Ramos (cell line): ENCODE measurements around the gene RPL29.

ENCODE experiments used
- in situ Hi-C: fragments of 300-500 bp; cut with MboI; formaldehyde crosslinking; loops from one replicate; pipeline ENCODE4 v1.14.3; 2022; ENCODE audit warnings: low sequenced_read_pairs; ENCODE audit not compliant: unreplicated experiment

The RPL29 gene

GRCh38 chr3:52028572-52028971 is 32.9 kb upstream of the RPL29 start:
- in situ Hi-C loops: no loop called here

- in situ Hi-C loops: no loop called here
Observed at GRCh38 chr3:52026041-52026440, 30.3 kb upstream of the RPL29 start.

DNA sequence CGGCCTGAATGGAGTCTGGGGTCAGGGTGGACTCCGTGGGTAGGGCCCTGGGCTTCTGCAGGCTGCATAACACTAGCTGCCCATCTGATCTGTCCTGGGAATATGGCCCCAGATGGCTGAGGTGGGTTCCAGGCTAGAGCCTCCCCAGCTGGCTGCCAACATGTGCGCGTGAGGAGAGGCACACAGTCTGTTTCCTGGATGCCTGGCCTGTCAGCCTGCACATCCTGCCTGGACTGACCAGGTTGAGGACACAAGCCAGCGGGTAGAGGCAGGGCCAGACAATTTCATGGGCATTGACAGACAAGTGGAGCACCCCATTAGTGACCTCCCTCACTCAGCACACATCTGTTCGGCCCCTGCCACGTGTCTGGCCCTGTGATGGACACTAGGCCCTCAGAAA is 29.8 kb upstream of the RPL29 start:
- in situ Hi-C loops: no loop called here

DNA sequence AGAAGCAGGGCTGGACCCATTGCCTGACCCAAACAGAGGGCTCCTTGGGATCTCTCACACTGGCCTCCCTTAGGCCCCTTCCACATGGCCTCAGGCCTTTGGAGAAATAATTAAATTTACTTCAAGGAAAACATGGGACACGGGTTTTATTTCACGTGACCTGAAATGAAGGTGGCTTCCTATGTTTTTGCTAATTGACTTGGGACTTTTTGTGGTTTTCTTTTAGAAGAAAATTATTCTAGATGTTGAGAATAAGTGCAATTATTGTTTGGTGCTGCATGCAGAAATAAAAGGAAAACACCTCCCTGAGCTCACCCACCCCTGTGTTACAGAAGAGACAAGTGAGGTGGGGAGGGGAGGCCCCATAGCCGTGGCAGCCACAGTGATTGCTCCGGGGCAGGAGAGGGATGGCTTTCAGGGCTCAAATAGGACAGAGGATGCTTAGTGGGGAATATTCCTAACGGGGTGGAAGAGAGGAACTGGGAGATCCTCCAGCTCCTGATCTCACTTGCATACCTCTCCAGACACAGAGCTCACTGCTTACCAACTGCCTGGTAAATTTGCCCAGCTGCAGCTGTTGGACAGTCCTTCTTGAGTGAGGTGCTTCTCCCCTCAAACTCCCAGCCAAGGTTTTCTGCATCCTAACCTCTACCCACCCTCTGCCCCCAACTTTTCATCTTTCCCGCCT is 29.2 kb upstream of the RPL29 start:
- in situ Hi-C loops: no loop called here

DNA sequence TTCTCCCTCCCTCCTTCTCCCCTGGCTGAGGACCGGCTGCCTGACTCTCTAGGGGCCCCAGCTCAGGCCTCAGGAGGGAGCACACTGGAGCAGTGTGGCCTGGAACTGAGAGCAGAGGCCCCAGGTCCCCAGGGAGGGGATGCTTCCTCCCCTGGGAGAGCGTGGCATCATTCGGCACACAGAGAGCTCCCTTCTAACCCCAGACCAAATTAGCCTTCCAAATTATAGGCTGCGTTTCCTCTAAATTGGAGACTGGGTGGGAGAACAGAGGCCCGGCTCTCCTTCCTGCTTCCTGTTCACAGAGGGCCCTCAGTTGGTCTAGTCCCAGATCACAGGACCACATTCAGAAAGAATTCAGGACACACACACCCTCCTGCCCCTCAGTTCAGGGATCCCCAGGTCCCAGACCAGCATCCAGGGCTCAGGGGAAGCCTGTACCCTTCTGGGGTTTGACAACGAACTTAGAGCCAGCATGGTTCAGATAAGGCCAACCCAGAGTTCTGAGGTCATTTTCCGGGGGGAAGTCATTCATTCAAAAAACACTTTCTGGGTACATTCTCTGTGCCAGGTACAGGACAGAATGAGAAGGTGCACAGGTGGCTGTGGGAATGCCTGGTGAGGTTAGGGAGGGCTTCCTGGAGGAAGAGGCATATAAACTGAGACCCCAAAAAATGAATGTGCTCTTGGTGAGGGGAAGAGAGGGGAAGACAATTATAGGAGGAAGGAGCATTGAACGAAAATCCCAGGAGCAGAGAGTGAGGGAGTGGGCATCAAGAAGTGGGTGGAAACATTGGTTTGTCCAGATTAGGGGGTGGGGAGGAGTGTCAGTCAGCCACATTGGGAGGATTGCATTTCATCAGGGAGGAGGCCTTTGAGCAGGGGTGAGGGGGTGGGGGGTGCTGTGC is 28.4 kb upstream of the RPL29 start:
- in situ Hi-C loops: no loop called here

DNA sequence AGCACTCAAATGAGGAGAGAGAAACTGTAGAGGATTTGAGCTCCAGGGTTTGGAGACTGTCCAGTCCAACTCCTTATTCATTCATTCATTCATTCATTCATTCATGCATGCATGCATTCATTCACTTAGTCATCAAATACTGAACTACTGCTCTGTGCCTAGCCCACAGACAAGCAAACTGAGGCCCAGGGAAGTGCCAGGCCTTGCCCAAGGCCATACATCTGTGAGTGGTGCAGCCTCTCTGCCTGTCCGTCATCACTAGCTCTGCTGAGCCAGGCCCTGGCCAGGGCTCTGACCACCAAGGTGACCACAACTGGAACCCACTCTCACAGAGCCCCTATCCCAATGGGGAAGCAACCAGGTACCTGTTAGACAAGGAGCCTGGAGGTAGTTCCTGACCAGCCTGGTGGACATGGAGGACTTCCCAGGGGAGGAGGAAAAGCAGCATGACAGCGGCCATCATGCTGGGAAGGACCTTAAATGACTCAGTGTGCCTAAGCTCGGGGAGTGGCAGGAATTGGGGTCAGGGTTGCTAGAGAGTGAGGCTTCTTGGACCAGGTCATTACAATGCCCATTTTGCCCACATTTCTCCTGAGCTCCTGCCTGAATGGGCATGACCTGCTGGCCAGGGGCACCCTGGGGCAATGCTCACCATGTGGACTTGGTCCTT is 27.5 kb upstream of the RPL29 start:
- in situ Hi-C loops: no loop called here

DNA sequence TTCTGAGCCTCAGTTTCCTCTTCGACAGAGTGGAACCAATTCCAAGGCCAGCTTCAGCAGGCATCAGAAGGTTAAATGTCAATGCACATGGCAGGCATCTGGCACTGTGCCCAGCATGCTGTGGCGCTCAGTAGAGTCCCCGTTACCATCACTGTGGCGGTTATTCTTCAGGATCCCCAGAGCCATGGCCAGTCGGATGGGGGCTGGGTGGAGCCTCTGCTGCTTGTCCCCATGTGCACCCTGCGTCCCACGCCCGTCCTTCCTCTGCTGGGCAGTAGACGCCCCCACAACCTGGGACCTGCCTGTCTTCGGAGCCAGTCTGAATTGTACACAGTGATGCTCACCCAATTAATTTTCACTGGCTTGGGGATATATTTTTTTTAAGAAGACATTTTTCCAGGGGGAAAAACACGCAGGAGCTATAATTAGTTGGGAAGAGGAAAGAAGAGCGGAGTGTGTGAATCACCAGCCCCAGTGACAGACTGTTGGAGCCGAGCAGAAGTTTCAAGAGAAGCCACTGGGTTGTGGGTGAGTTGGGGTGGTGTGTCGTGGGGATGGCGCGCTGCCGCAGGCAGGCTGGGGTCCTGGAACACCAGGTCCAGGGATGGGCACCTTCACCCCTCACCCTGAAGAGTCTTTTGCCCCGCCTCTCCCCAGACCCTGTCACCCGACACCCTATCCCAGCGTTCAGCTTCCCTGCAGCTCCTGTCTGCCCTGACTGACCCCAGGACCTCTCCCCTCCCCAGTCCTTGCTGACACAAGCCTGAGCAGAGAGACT is 26.8 kb upstream of the RPL29 start:
- in situ Hi-C loops: no loop called here

- in situ Hi-C loops: no loop called here
Observed at GRCh38 chr3:52021489-52022268, 26.0 kb upstream of the RPL29 start.

- in situ Hi-C loops: no loop called here
Observed at GRCh38 chr3:52020796-52021195, 25.1 kb upstream of the RPL29 start.

- in situ Hi-C loops: no loop called here
Observed at GRCh38 chr3:52019352-52020080, 23.8 kb upstream of the RPL29 start.

DNA sequence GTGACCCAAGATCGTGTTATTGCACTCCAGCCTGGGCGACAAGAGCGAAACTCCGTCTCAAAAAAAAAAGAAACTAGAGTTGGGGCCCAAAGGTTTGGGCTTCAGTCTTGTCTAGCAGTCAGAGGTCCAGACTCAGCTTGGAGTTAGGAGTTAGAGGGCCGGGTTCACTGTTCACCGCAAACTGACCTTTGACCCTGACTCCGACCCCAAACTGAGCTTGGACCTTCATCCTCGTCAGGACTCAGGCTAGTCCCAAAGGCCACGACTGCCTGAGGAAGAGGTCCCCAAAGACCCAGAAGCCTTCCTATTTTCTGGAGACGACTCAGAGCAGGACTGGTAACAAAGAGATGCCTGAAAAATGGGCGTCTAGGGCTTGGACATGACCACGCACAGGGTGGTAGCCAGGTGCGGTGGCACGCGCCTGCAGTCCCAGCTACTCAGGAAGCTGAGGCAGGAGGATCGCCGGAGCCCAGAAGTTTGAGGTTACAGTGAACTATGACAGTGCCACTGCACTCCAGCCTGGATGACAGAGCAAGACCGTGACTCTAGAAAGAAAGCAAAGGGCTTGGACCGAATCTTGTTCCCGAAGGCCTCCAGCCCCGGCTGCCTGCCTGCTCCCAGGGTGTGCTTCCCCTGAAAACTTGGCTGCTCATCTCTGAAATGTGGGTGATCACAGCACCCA is 22.8 kb upstream of the RPL29 start:
- in situ Hi-C loops: no loop called here

GRCh38 chr3:52017586-52017985 is 21.9 kb upstream of the RPL29 start:
- in situ Hi-C loops: no loop called here

- in situ Hi-C loops: no loop called here
Observed at GRCh38 chr3:52015438-52016228, 19.9 kb upstream of the RPL29 start.

- in situ Hi-C loops: no loop called here
Observed at GRCh38 chr3:52014613-52015012, 18.9 kb upstream of the RPL29 start.

- in situ Hi-C loops: no loop called here
Observed at GRCh38 chr3:52013802-52014598, 18.3 kb upstream of the RPL29 start.

DNA sequence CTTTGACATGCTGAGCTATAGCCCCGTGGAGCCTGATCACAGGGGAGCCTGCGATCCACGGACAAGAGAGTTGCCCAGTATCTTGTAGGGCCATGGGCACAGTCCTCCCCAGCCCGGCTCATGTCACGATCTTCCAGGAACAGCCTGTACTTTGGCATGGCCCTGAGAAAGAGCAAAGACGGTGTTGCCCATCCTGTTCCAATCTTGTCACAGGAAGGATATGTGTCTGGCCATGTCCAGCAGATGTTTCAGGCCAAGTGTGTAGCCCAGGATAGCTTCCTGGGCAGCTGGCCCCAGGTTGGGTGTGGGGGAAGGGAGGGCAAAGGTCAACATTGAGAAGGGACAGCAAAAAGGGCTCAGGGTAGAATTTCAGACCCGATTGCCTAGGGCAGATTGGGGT is 17.0 kb upstream of the RPL29 start:
- in situ Hi-C loops: no loop called here

GRCh38 chr3:52010431-52010830 is 14.7 kb upstream of the RPL29 start:
- in situ Hi-C loops: no loop called here
